Globus pallidus (tissue), 1 donor: ENCODE data around the gene CBLC.
A peak's percentile ranks its signal among the peaks of the same experiment; 100 is the strongest.
"Not testable (repeated sequence)": the region's sequence is repeated elsewhere in the genome, so short reads cannot be mapped to it uniquely, and the experiment has no call there.

Experiments
- DNase-seq: peaks from one replicate; pipeline ENCODE4 v3.0.0-alpha.2; 2015; ENCODE audit warnings: low spot score

The CBLC gene

DNA sequence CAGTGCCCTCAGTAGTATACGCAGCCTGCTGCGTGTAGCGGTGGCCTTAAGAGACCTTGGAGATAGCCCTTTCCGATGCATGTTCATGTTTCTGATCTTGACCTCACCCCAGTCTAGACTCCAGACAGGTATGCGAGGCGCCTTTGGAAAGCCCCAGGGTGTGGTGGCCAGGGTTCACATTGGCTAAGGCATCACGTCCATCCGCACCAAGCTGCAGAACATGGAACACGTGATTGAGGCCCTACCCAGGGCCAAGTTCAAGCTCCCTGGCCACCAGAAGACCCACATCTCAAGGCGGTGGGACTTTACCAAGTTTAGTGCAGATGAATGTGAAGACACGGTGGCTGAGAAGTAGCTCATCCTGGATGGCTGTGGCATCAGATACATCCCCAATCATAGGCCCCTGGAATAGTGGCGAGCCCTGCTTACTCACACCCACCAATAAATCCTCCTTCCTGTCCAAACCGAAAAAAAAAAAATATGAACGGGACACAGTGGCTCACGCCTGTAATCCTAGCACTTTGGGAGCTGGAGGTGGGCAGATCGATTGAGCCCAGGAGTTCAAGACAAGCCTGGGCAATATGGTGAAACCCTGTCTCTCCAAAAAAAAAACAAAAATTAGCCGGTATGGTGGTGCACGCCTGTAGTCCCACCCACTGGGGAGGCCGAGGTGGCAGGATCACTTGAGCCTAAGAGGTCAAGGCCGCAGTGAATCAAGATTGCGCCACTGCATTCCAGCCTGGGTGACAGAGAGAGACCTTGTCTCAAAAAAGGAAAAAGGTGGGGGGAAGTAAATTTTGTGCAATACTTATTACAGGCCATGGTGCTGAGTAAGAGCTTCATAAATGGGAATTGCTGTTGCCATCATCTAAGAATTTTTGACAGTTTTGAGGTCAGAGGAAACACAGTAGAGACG is 12.4 kb upstream of the CBLC start:
- no peak for DNase-seq

DNA sequence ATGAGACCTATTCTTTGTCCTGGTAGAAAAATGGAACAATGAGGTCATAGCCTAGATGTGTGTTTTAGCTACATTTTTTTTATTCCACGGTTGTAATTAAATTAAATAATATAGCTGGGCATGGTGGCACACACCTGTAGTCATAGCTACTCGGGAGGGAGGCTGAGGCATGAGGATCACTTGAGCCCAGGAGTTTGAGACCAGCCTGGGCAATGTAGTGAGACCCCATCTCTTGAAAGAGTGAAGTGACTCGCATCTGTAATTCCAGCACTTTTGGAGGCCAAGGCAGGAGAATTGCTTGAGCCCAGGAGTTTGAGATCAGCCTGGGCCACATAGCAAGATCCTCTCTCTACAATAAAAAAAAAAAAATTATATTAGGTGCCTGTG is 11.7 kb upstream of the CBLC start:
- DNase-seq, result no peak

DNA sequence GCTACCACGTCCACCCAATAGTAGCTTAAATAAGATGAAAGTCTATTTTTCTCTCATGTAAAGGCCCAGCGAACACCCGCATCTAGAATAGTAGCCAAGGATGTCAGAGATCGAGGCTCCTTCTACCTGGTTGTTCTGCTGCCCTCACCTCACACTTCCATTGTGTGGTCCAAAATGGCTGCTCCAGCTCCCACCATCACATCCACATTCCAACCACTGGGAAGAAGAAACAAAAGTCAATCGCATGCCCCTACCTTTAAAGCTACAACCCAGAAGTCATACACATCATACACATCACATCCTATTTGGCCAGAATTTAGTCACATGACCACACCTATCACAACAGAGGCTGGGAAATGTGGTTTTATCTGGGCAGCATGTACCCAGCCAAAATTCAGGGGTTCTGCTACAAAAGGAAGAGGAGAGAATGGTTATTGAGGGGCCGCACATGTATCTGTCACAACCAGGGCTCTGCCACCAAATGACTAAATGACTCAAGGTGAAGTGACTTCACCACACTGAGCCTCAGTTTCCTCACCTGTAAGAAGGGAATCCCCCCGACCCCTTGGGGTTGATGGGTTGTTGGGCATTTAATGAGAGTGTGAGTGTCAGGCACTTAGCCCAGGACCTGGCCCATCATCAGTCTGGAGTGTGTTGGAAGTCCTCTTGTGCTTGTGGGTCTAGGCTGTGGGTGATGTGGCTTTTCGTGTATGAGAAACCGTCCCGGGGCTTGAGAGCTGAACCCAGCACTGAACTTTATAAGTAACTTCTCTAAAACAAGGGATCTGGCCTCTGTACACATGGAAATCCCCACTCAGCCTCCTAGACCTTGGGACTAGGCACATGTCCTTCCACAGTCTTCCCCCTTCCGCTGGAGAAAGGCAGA is 10.2 kb upstream of the CBLC start:
- no peak for DNase-seq

DNA sequence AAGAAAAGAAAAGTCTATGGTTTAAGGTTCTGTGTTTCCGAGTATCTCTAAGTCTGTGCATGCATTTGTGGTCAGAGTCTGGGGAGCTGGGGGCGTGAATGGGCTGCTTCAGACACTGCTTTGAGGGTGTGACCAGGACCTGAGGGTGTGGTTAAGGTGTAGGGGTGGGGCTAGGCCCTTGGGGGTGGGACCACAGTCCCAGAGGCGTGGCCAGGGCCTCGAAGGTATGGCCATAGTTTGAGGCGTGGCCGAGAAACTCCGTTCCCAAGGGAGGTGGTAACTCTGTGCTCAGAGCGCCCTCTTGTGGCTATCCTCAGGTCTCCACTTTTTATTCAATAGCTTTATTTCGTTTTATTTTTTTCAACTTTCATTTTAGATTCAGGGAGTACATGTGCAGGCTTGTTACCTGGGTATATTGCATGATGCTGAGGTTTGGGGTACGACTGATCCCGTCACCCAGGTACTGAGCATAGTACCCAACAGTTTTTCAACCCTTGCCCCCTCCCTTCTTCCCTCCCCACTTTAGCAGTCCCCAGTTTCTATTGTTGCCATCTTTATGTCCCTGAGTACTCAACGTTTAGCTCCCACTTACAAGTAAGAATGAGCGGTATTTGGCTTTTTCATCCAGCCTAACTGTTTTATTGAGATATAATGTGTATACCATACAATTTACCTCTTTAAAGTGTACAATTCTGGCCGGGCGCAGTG is 7.0 kb upstream of the CBLC start:
- DNase-seq, result peak; percentile 54

DNA sequence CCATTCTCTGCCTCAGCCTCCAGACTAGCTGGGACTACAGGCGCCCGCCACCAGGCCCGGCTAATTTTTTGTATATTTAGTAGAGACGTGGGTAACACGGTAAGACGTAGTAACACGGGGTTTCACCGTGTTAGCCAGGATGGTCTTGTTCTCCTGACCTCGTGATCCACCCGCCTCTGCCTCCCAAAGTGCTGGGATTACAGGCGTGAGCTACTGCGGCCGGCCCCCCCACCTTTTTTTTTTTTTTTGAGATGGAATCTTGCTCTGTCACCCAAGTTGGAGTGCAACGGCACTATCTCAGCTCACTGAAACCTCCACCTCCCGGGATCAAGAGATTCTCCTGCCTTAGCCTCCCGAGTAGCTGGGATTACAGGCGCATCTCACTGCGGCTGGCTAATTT is 5.5 kb upstream of the CBLC start:
- DNase-seq, result not testable (repeated sequence)

DNA sequence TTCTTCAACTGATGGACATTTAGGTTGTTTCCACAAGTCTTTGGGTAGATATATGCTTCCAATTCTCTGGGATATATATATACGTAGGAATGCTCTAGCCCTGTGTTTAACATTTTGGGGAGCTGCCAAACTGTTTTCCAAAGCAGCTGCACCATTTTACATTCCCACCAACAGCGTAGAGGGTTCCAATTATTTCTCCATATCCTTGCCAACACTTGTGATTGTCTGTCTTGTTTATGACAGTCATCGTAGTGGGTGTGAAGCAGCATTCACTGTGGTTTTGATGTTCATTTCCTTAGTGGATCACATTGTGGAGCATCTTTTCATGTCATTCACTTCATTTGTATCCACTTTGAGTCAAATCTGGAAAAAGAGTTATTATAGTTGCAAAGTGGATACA is 4.7 kb upstream of the CBLC start:
- DNase-seq, result no peak

DNA sequence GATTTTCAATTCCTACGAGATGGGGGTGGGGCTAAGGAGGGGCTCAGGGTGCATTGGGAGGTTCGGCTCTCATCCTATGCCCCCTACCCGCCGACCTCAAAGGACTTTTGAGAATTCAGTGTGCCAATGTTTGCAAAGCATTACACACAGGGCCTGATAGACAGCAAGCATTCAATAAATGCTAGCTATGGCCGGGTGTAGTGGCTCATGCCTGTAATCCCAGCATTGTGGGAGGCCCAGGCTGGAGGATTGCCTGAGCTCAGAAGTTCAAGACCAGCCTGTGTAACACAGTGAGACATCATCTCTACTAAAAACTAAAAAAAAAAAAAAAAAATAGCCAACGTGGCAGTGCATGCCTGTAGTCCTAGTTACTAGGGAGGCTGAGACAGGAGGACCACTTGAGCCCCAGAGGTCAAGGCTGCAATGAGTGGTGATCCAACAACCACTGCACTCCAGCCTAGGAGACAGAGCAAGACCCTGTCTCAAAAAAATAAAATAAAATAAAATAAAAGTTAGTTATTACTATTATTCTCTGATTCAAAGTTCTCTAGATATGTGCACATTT is 1.9 kb upstream of the CBLC start:
- DNase-seq, result no peak

DNA sequence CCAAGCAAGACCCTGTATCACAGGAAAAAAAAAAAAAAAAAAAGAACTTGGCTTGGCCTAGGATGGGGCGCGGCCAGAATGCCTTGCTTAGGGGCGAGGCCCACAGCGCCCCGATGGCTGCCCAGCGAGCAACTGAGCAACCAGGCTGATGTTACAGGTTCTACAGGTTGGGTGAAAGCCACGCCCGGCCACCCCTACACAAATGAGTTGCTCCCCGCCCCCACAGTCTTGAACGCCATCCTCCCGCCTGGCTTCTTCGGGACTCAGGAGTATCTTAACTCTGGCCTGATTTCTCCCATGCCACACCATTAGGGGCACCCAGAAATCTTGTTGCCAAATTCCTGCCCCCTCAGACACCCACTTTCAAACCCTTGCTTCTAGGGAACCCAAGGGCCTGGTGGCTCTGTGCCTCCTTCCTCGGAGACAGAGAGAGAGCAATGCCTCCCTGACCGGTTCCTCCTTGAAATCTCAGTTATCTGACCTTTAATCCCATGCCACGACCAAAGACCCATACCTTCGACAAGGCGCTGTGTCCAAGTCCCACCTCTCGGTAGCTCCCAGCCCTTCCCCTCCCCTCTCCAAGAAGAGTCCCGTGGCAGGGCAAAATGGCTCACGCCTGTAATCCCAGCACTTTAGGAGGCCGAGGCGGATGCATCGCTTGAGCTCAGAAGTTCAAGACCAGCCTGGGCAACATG is 1.1 kb upstream of the CBLC start:
- DNase-seq, result no peak

DNA sequence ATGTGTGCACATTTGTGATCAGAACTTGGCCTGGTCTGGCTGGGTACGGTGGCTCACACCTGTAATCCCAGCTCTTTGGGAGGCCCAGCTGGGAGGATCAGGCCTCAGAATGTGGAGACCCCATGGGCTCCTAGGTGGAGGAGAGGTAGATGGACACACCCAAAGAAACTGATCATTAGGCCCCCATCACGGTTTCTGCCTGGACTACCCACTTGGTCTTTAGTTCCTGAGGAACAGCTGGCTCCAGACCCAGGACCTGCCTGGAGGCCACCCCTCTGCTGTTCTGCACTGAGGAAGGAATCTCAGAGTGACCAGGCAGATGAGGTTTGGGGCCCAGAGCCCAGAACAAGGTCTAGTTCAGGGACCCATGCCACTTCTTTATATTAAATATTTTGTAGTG is 1.5 kb downstream of the CBLC start:
- no peak for DNase-seq

DNA sequence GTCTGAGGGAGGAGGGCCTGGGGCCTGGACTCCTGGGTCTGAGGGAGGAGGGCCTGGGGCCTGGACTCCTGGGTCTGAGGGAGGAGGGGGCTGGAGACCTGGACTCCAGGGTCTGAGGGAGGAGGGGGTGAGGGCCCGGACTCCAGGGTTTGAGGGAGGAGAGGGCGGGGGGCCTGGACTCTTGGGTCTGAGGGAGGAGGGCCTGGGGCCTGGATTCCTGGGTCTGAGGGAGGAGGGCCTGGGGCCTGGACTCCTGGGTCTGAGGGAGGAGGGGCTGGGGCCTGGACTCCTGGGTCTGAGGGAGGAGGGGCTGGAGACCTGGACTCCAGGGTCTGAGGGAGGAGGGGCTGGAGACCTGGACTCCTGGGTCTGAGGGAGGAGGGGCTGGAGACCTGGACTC is 4.0 kb downstream of the CBLC start:
- not testable (repeated sequence) for DNase-seq

DNA sequence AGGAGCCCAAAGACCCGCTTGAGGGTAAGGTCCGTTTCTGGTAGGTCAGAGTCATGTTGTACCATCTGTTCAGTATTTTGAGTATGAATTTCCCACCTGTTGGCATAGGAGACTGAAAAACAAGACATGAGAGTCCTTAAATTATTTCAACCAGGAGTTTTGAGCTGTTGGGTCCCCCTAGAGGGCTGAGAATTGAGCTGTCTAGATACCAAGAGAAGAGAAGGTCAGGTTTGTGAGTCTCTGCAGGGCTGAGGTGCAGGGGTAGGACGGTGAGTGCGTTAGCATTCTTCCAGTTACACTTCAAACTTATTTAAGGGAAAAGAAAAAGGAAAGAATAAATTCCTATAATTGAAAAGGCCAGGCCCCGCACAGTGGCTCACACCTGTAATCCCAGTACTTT is 5.0 kb downstream of the CBLC start:
- no peak for DNase-seq

DNA sequence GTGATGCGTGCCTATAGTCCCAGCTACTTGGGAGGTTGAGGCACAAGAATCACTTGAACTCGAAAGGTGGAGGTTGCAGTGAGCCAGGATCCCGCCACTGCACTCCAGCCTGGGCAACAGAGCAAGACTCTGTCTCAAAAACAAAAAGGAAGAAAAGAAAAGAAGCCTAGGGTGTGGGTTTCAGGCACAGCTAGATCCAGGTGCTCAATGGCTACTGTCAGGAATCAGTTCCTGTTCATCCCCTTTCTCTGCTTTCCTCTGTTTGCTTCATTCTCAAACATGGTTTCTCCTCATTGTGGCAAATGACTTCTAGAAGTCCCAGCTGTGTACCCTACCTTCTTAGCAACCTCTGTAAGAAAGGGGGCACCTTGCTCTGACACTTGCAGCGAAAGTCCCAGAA is 5.9 kb downstream of the CBLC start:
- no peak for DNase-seq

DNA sequence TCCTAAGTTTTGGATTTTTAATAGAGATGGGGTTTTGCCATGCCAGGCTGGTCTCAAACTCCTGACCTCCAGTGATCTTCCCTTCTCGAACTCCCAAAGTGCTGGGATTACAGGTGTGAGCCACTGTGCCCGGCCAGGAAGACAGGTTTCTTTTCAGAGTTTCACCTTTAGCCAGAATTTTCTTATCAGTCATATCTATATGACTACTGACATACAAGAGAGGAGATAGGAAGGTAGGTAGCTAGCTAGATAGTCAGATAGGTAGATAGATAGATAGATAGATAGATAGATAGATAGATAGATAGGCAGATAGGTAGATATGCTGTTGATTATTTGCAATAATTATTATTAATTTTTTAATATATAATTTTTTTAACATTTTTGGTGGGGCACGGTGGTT is 7.6 kb downstream of the CBLC start:
- no peak for DNase-seq

DNA sequence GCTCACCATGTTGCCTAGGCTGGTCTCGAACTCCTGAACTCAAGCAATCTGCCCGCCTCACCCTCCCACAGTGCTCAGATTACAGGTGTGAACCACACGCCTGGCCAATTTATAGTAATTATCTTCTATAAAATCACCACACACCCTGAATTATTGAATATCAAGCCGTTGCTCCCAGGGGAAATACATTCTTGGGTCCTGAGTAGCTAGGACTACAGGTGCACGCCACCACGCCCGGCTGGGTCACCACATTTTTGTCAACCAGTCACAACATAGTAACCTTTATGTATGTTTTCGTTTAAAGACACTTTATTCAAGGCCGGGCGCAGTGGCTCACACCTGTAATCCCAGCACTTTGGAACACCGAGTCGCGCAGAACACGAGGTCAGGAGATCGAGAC is 8.3 kb downstream of the CBLC start:
- no peak for DNase-seq

DNA sequence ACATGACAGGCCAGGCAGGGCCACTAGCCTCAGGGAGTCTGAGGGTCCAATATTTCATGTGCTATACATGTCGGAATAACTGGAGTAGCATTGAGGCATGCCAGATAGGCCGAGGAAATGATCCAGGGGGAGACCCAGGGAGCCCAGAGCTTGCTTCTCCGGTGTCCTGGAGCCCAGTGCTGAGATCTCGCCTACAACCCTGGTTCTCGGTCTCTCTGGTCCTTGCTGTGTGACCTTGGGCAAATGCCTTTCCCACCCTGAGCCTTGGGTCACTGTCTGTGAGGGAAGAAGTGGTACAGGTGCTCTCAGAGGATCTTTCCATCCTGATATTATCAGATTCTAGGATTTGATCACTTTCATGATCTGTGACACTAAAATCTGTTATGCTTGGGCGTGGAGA is 11.3 kb downstream of the CBLC start:
- no peak for DNase-seq

DNA sequence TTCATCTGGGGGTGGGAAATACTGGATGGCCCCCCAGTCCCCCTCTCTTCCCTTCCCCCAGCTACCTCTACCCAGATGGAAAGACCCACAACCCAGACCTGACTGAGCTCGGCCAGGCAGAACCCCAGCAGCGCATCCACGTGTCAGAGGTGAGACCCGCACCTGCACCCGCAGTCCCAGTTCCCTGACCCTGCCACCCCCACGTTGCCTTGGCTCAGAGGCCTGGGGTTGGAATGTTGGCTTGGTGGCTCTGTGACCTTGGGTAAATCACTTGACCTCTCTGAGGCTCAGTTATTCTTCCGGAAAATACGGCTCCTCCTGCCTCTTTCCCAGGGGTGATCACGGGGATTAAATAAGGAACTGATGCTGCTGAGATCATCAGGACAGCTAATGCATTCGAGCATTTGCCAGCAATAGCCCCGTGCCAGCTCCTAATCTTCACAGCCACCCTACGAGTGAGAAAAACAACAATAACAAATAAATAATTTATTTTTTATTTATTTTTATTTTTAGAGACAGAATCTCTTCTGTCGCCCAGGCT is 12.3 kb downstream of the CBLC start:
- no peak for DNase-seq

DNA sequence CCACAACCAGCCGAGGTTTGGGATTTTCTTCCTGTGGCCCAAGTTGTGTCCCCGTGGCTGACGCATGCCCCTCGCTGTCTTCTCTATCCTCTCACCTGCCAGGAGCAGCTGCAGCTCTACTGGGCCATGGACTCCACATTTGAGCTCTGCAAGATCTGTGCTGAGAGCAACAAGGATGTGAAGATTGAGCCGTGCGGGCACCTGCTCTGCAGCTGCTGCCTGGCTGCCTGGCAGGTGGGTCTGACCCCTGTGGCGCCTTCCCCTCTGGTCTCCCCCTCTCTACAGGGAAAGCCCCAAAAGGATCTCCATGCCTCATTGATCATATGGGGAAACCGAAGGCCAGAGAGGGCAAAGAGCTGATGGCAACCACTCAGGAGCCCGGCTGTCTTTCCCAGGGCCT is 14.6 kb downstream of the CBLC start:
- no peak for DNase-seq

DNA sequence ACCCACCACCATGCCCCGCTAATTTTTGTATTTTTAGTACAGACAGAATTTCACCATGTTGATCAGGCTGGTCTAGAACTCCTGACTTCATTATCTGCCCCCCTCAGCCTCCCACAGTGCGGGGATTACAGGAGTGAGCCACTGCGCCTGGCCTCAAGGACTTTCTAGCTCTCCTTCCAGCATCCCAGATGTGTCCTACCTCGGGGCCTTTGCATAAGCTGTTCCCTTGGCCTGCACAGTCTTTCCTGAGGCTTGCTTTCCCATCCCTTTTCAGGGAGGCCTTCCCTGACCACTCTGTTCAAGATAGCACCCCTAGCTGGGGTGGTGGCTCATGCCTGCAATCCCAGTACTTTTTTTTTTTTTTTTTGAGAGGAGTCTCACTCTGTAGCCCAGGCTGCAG is 16.9 kb downstream of the CBLC start:
- no peak for DNase-seq

DNA sequence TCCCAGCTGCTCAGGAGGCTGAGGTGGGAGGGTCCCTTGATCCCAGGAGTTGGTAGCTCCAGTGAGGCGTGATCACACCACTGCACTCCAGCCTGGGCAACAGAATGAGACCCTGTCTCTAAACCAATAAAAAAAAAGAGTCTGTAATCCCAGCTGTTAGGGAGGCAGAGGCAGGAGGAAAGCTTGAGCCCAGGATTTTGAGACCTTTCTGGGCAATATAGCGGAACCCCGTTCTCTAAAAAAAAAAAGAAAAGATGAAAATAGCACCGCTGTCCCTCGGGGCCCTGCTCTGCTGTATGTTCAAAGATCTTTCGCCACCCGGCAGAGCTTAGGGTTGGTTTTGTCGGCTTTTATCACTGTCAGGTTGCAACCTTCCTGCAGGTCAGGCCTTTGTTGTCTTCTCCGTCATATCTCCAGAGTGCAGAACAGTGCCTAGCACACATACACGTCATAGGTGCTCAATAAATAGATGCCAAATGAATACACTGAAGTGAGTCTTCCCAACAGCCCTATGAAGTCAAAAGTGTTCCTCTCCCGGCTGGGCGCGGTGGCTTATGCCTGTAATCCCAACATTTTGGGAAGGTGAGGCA is 17.8 kb downstream of the CBLC start:
- no peak for DNase-seq

DNA sequence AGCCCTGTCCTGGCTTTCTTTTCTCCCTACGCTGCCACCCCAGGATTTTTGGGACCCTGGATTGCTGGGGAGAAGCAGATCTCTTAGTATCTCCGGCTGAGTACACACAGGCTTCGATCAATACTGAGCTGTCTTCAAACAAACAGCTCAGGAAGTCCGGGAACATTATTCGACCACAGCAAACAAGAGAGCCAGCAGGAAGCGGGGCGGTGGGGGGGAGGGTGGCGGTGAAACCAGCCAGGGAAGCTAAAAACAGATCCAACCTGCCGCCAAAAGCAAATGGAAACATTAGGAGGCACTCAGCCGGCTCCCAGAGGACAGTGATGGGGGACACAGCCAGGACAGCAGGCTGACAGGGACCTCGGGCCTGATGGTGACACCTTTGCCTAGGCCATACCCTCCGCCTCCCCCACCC is 19.0 kb downstream of the CBLC start:
- DNase-seq, result no peak
